Skeletal muscle satellite cell (primary cell): Measurements from ENCODE around the gene COPS6.

Experiments
- H3K27me3 ChIP-seq: 2 replicates; pipeline ENCODE4 v1.7.0; 2013; ENCODE audit warnings: low read length; ENCODE audit not compliant: control insufficient read depth, insufficient read depth
- H3K36me3 ChIP-seq: 2 replicates; pipeline ENCODE4 v1.7.0; 2013; ENCODE audit warnings: mild to moderate bottlenecking, control low read depth, low read length; ENCODE audit not compliant: insufficient read depth
- H3K4me1 ChIP-seq: 2 replicates; pipeline ENCODE4 v1.7.0; 2013; ENCODE audit warnings: low read length; ENCODE audit not compliant: control insufficient read depth, insufficient read depth
- H3K4me2 ChIP-seq: 2 replicates; pipeline ENCODE4 v1.7.0; 2013; ENCODE audit warnings: mild to moderate bottlenecking, low read length
- H3K4me3 ChIP-seq: 2 replicates; pipeline ENCODE4 v1.7.0; 2013; ENCODE audit warnings: low read length
- H3K9ac ChIP-seq: 2 replicates; pipeline ENCODE4 v1.7.0; 2013; ENCODE audit warnings: mild to moderate bottlenecking, low read depth, low read length, moderate library complexity
- H3K9me3 ChIP-seq: replicated peaks from 2 replicates; pipeline ENCODE4 v1.7.0; 2013; ENCODE audit warnings: mild to moderate bottlenecking, control low read depth, low read length

Gene COPS6

DNA sequence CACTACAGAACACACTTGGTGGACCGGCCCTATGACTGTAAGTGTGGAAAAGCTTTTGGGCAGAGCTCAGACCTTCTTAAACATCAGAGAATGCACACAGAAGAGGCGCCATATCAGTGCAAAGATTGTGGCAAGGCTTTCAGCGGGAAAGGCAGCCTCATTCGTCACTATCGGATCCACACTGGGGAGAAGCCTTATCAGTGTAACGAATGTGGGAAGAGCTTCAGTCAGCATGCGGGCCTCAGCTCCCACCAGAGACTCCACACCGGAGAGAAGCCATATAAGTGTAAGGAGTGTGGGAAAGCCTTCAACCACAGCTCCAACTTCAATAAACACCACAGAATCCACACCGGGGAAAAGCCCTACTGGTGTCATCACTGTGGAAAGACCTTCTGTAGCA is 24.6 kb upstream of the COPS6 start:
- Histone ChIP-seq H3K4me2 (no peak overlapping the region), H3K9me3 (no peaks in the 10 kb centered on the region), H3K27me3 (no peaks in the 10 kb centered on the region), H3K4me3 (no peak overlapping the region), H3K4me1 (no peaks in the 10 kb centered on the region), H3K9ac (no peak overlapping the region), H3K36me3 (peaks cover 14% of the 10 kb centered on the region)

DNA sequence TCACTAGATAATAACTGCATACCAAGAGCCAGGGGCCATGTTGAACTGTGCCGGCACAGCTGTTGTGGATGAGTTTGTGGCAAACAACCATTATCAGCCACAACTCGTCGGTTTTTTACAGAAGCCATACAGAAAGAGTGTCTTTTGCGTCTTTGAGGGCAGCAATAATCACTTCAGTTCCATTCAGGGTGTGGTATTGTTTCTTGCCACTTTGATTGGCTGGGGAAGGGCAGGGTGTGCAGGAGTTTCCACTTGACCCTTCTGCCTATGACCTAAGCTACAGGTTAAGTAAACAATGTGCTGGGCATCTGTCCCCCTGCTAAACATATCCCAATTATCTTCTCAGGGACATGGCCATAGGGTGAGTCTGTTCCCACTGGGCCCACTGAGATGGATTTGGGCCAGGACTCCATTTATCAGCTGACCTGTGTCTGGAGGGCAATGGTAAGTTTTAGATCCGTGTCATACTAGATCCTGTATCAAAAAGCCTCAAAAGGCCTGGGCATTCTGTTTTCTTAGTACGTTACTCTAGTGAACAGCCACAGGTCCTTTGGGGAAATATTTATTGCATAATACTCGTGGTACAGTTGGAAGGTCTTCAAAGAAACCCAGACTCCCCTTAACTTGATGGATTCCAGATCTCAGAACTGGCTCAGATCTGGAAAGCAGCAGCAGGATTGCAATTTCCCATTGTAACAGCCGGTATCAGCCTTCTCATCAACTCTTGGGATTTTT is 23.1 kb upstream of the COPS6 start:
- no peaks in the 10 kb centered on the region for H3K27me3 ChIP-seq
- H3K4me1 ChIP-seq, result no peaks in the 10 kb centered on the region
- H3K36me3 ChIP-seq, result peaks cover 25% of the 10 kb centered on the region
- no peak overlapping the region for H3K4me3 ChIP-seq
- H3K9me3 ChIP-seq, result peaks cover 5% of the 10 kb centered on the region
- no peak overlapping the region for H3K9ac ChIP-seq
- H3K4me2 ChIP-seq, result no peak overlapping the region

DNA sequence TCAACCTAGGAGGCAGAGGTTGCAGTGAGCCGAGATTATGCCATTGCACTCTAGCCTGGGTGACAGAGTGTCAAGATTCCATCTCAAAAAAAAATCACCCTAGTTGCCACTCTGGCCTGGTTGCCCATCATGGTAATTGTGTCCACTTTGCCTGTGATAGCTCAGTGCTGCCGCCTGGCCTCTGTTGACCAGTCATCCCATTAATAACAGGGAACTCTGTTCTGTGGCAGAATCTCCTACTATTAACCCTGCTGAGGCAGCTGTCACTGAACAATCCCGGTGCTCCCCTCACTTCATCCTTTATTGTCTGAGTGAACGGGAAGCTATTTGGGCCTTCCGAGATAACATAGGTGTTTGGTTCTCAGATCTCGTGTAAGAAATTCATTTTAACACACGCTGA is 21.8 kb upstream of the COPS6 start:
- Histone ChIP-seq H3K9ac (no peak overlapping the region), H3K27me3 (no peaks in the 10 kb centered on the region), H3K4me1 (no peaks in the 10 kb centered on the region), H3K36me3 (peaks cover 38% of the 10 kb centered on the region), H3K9me3 (peaks cover 18% of the 10 kb centered on the region), H3K4me3 (no peak overlapping the region), H3K4me2 (no peak overlapping the region)

DNA sequence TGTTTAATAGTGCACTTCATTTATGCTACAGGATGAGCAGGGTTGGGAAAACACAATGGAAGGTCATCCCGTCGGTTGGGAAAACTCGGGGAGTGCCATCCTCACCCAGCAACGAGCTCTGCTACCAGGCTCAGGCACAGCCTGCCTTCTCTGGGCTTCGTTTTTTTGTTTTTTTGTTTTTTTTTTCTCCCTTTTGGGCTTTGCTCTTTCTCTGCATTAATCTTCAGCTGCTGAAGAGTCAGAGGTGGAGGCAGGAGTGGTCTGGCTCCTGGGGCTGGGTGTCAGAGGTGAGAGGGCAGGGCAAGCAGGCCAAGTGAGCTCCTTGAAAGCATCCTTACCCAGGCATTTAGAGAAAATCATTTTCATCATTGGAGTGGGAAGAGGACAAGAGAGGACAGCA is 18.8 kb upstream of the COPS6 start:
- peaks cover 25% of the 10 kb centered on the region for H3K9me3 ChIP-seq
- H3K36me3 ChIP-seq, result peaks cover 58% of the 10 kb centered on the region
- no peak overlapping the region for H3K4me3 ChIP-seq
- H3K9ac ChIP-seq, result no peak overlapping the region
- no peaks in the 10 kb centered on the region for H3K27me3 ChIP-seq
- no peak overlapping the region for H3K4me2 ChIP-seq
- no peaks in the 10 kb centered on the region for H3K4me1 ChIP-seq

DNA sequence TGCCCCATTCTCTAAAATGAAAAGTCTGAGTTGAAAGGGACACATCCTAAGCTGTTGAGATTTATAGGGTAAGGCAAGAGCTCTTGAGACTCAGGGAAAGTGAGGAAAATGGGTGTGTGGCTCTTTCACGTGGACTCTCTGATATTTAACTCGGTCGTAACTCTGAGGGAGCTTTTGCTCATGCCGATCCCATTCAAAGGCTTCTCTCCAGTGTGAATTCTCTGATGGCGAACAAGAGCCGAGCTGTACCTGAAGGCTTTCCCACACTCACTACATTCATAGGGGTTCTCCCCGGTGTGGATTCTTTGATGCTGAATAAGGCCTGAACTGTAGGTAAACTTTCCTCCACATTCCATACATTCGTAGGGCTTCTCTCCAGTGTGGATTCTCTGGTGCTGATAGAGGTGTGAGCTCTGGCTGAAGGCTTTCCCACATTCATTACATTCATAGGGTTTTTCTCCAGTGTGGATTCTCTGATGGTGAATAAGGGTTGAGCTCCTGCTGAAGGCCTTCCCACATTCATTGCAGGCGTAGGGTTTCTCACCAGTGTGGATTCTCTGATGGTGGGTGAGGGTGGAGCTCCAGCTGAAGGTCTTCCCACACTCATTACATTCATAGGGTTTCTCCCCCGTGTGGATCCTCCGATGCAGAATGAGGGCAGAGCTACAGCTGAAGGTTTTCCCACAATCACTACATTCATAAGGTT is 17.6 kb upstream of the COPS6 start:
- no peak overlapping the region for H3K4me2 ChIP-seq
- no peaks in the 10 kb centered on the region for H3K27me3 ChIP-seq
- no peaks in the 10 kb centered on the region for H3K4me1 ChIP-seq
- no peak overlapping the region for H3K4me3 ChIP-seq
- no peak overlapping the region for H3K9ac ChIP-seq
- peaks cover 25% of the 10 kb centered on the region for H3K9me3 ChIP-seq
- H3K36me3 ChIP-seq, result peaks cover 69% of the 10 kb centered on the region

DNA sequence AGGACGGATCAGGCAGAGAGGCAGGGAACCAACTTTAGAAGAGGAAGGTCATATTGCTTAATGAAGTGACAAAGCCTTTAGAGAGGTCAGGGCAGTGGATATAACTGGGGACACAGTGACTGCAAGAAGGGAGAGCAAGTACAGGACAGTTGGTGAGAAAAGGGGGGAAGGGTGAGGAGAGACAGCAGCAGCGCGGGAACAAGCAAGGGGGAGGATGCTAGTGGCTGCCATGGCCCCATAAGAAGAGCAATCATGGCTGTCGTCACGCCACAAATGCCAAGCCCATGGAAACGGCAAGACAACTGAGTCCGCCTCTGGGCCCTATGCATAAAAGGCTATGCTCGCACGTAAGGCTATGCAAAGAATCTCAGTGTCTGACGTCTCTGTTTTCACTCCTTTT is 16.3 kb upstream of the COPS6 start:
- no peaks in the 10 kb centered on the region for H3K4me1 ChIP-seq
- H3K4me3 ChIP-seq, result no peak overlapping the region
- H3K27me3 ChIP-seq, result no peaks in the 10 kb centered on the region
- H3K36me3 ChIP-seq, result peaks cover 79% of the 10 kb centered on the region
- H3K9me3 ChIP-seq, result peaks cover 25% of the 10 kb centered on the region
- H3K9ac ChIP-seq, result no peak overlapping the region
- H3K4me2 ChIP-seq, result no peak overlapping the region

DNA sequence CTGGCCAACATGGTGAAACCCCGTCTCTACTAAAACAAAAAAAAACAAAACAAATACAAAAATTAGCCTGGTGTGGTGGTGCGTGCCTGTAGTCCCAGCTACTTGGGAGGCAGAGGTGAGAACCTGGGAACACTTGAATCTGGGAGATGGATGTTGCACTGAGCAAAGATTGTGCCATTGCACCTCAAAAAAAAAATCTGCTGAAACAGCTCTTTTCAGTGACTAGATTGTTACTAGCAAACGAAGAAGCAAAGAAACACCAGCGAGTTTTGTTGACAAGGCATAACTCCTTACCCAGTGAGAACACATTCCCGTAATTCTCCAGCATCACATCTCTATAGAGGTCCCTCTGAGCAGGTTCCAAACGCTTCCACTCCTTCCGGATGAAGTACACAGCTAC is 13.9 kb upstream of the COPS6 start:
- H3K36me3 ChIP-seq, result peaks cover 89% of the 10 kb centered on the region
- H3K4me2 ChIP-seq, result no peak overlapping the region
- H3K9ac ChIP-seq, result no peak overlapping the region
- H3K4me1 ChIP-seq, result peaks cover 3% of the 10 kb centered on the region
- no peak overlapping the region for H3K4me3 ChIP-seq
- H3K27me3 ChIP-seq, result no peaks in the 10 kb centered on the region
- peaks cover 25% of the 10 kb centered on the region for H3K9me3 ChIP-seq

DNA sequence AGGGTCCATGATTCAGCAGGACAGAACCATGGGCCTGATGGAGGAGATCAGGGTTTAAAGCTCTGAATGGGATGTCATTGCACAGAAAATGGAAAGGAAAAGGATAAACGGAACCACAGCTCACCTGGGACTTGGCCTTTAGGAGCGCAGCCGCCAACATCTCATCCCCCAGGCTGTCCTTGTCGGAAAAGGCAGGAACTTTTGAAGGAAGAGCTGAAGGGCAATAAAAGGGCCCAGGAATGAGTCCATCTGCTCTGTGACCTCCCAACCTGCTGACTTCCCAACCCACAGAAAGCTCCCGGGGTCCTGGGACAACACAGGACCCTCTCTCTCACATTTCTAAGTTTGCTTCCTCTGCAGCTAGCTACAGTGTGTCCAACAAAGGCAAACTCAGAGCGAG is 13.4 kb upstream of the COPS6 start:
- H3K9ac ChIP-seq, result no peak overlapping the region
- peaks cover 23% of the 10 kb centered on the region for H3K9me3 ChIP-seq
- H3K27me3 ChIP-seq, result no peaks in the 10 kb centered on the region
- no peak overlapping the region for H3K4me3 ChIP-seq
- H3K4me2 ChIP-seq, result no peak overlapping the region
- H3K36me3 ChIP-seq, result peaks cover 87% of the 10 kb centered on the region
- peaks cover 9% of the 10 kb centered on the region for H3K4me1 ChIP-seq

DNA sequence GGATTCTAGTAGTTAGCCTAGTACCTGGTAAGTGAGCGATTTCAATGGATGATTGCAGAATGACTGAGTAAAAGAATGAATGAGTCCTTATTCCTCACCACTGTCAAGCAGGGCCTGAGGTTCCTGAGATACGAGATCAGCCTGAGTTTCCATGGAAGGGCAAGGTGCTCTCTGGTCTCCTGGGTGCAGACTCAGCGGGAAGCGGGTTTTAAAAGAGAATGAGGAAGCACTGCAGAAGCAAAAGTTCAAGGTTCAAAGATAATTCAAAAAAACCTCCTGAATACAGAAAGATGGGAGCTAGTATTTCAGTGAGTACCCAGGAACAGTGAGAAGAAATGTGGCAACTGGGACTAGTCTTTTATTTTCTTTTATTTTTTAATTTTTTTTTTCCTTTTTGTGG is 11.6 kb upstream of the COPS6 start:
- Histone ChIP-seq H3K27me3 (no peaks in the 10 kb centered on the region), H3K9ac (no peak overlapping the region), H3K4me3 (no peak overlapping the region), H3K4me2 (no peak overlapping the region), H3K9me3 (peaks cover 5% of the 10 kb centered on the region), H3K4me1 (peaks cover 9% of the 10 kb centered on the region), H3K36me3 (peaks cover 73% of the 10 kb centered on the region)

DNA sequence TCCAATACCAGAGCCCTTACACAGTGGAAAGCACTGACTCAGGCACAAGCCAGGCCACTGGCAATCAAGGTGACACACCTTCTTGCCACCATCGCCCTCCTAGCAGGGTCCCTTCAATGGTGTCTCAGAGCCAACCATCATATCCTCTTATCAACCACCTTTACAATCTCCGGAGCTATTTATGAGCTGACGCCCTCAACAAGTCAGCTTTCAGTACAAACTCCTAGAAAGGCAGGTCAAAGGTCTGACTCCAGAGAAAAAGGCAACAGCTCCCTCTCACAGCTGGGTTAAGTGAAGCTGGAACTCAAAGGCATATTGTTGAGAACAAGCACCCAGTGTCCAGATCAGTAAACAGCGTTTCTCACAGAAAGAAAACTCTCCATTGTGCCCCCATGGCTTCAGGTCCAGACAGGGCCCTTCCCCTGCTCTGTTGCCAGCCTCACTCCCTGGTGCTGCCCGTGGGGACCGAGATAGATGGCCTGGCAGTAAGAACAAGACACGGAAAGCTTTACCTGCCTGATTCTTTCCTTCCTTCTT is 9.7 kb upstream of the COPS6 start:
- Histone ChIP-seq H3K9ac (no peak overlapping the region), H3K9me3 (no peaks in the 10 kb centered on the region), H3K4me1 (peaks cover 15% of the 10 kb centered on the region), H3K4me2 (no peak overlapping the region), H3K4me3 (no peak overlapping the region), H3K27me3 (no peaks in the 10 kb centered on the region), H3K36me3 (peaks cover 54% of the 10 kb centered on the region)

DNA sequence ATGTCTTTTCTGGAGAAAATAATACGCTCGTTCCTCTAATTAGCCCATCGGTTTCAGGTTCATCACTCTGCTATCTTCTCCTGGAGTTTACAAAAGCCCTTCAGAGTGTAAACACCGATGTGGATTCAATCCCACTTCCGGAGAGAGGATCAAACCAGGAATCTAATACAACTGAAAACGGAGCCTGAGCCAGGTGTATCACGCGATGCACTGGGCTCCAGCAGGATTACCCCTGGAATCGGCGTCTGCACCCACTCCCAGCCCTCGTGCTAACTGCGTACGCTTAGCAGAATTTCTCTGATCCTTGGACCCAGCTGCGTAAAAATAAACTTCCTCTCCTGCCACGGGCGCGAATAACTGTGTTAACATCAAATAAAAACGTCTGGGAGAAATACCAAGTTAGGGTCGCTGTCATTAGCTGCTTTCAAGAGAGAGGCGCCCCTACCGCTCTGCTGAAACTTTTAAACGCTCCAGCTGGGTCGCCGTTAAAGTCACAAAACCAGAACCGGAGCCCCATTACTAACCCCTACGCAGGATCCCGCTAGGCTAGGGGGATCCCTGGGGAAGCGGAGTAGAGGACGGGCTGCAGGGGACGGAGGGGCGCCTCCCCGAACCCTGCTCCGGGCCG is 7.7 kb upstream of the COPS6 start:
- peak overlapping the region; percentile 98 for H3K4me3 ChIP-seq
- no peaks in the 10 kb centered on the region for H3K9me3 ChIP-seq
- peak overlapping the region; percentile 87 for H3K4me2 ChIP-seq
- H3K27me3 ChIP-seq, result no peaks in the 10 kb centered on the region
- peaks cover 35% of the 10 kb centered on the region for H3K36me3 ChIP-seq
- peak overlapping the region; percentile 100 for H3K9ac ChIP-seq
- H3K4me1 ChIP-seq, result peaks cover 15% of the 10 kb centered on the region
